GM23338 (cell line): ENCODE results near the gene CYP46A1. TPM values are rescaled to one million over a fixed set of nuclear protein-coding genes. Genes with fewer than 3 reads are reported as not detected.

Experiments
- ATAC-seq: fragments of 200-7000 bp; cut with Tn5 transposase; 3 replicates; pipeline ENCODE4 v1.9.1; 2020
- DNase-seq: peaks from one replicate; pipeline ENCODE4 v3.0.0-alpha.2; 2015; ENCODE audit warnings: low spot score
- H2AFZ ChIP-seq: fragments of 200-600 bp; sonication (generic); 2 replicates; pipeline ENCODE4 v1.8.0; 2016; ENCODE audit warnings: antibody characterized with exemption, mild to moderate bottlenecking, moderate library complexity
- H3F3A ChIP-seq: fragments of 200-600 bp; sonication (generic); replicated peaks from 2 replicates; pipeline ENCODE4 v1.8.0; 2017; ENCODE audit warnings: antibody characterized with exemption, mixed run types, low read depth
- H3K27ac ChIP-seq: fragments of 200-600 bp; sonication (generic); 2 replicates; pipeline ENCODE4 v1.6.1; 2016; ENCODE audit warnings: low read depth
- H3K27me3 ChIP-seq: fragments of 200-600 bp; sonication (generic); 2 replicates; pipeline ENCODE4 v1.8.0; 2016; ENCODE audit warnings: mild to moderate bottlenecking, mixed run types, moderate library complexity; ENCODE audit not compliant: insufficient read depth
- H3K36me3 ChIP-seq: fragments of 200-600 bp; sonication (generic); 2 replicates; pipeline ENCODE4 v1.8.0; 2016; ENCODE audit warnings: mild to moderate bottlenecking; ENCODE audit not compliant: insufficient read depth
- H3K4me1 ChIP-seq: fragments of 200-600 bp; sonication (generic); 2 replicates; pipeline ENCODE4 v1.8.0; 2016; ENCODE audit warnings: mild to moderate bottlenecking, moderate library complexity; ENCODE audit not compliant: insufficient read depth
- H3K4me2 ChIP-seq: fragments of 200-600 bp; sonication (generic); 2 replicates; pipeline ENCODE4 v1.7.1; 2017; ENCODE audit warnings: mixed run types
- H3K4me3 ChIP-seq: fragments of 200-600 bp; sonication (generic); 2 replicates; pipeline ENCODE4 v1.6.1; 2016; ENCODE audit warnings: mixed run types
- H3K79me2 ChIP-seq: fragments of 200-600 bp; sonication (generic); replicated peaks from 2 replicates; pipeline ENCODE4 v1.8.0; 2017; ENCODE audit warnings: mild to moderate bottlenecking; ENCODE audit not compliant: insufficient read depth
- H3K9me2 ChIP-seq: fragments of 200-600 bp; sonication (generic); 2 replicates; pipeline ENCODE4 v1.8.0; 2017; ENCODE audit not compliant: insufficient read depth
- H4K20me1 ChIP-seq: fragments of 200-600 bp; sonication (generic); replicated peaks from 2 replicates; pipeline ENCODE4 v1.8.0; 2017; ENCODE audit warnings: mild to moderate bottlenecking; ENCODE audit not compliant: insufficient read depth
- H3K27ac Mint-ChIP-seq: 2 replicates; pipeline ENCODE4 v1.8.0; 2020; ENCODE audit warnings: inconsistent platforms, mild to moderate bottlenecking, moderate library complexity, mixed read lengths
- H3K27me3 Mint-ChIP-seq: 3 replicates; pipeline ENCODE4 v1.8.0; 2022; ENCODE audit warnings: low read depth, mild to moderate bottlenecking, moderate library complexity, mixed read lengths, inconsistent platforms; ENCODE audit not compliant: insufficient read depth, poor library complexity
- H3K36me3 Mint-ChIP-seq: 3 replicates; pipeline ENCODE4 v1.8.0; 2021; ENCODE audit warnings: low read depth, mild to moderate bottlenecking, inconsistent platforms, moderate library complexity, mixed read lengths
- H3K4me1 Mint-ChIP-seq: 3 replicates; pipeline ENCODE4 v1.8.0; 2020; ENCODE audit warnings: mild to moderate bottlenecking, inconsistent platforms, mixed read lengths
- H3K4me3 Mint-ChIP-seq: 3 replicates; pipeline ENCODE4 v1.8.0; 2021; ENCODE audit warnings: moderate library complexity, mild to moderate bottlenecking, inconsistent platforms, mixed read lengths
- H3K9me3 Mint-ChIP-seq: 3 replicates; pipeline ENCODE4 v1.8.0; 2020; ENCODE audit warnings: moderate library complexity, mild to moderate bottlenecking, inconsistent platforms, mixed read lengths
- CREB1 ChIP-seq: fragments of 250-450 bp; sonication (Bioruptor Pico); IDR thresholded peaks from 2 replicates; pipeline ENCODE4 v1.5.0; 2020; ENCODE audit warnings: low read depth, mild to moderate bottlenecking, moderate library complexity
- CTCF ChIP-seq, 2 experiments: fragments of 200-600 bp in 1 of 2; sonication (generic) in 1 of 2; conservative IDR thresholded peaks; 2 replicates each; pipeline versions ENCODE4 v1.5.1 to v1.6.1; 2016 to 2017; ENCODE audit warnings: antibody characterized with exemption in 2 of 2, low read depth in 2 of 2, mild to moderate bottlenecking in 2 of 2, moderate library complexity in 1 of 2
- EZH2 ChIP-seq: fragments of 200-600 bp; sonication (generic); IDR thresholded peaks from one replicate; pipeline ENCODE4 v1.8.0; 2017; ENCODE audit warnings: antibody characterized with exemption, mild to moderate bottlenecking, low read depth; ENCODE audit not compliant: unreplicated experiment
- EZH2phosphoT487 ChIP-seq: fragments of 200-600 bp; sonication (generic); IDR thresholded peaks from one replicate; pipeline ENCODE4 v1.8.1; 2018; ENCODE audit warnings: antibody characterized with exemption; ENCODE audit not compliant: unreplicated experiment
- JUNB ChIP-seq: IDR thresholded peaks from one replicate; pipeline ENCODE4 v1.6.1; 2016; ENCODE audit warnings: antibody characterized with exemption; ENCODE audit not compliant: unreplicated experiment
- NANOG ChIP-seq: IDR thresholded peaks from 2 replicates; pipeline ENCODE4 v1.6.1; 2016; ENCODE audit warnings: antibody characterized with exemption, borderline replicate concordance
- POLR2AphosphoS5 ChIP-seq: IDR thresholded peaks from 2 replicates; pipeline ENCODE4 v1.6.1; 2016; ENCODE audit warnings: antibody characterized with exemption, low read depth
- REST ChIP-seq: IDR thresholded peaks from one replicate; pipeline ENCODE4 v1.6.1; 2018; ENCODE audit warnings: antibody characterized with exemption; ENCODE audit not compliant: unreplicated experiment
- STAT1 ChIP-seq: IDR thresholded peaks from one replicate; pipeline ENCODE4 v1.6.1; 2016; ENCODE audit warnings: antibody characterized with exemption; ENCODE audit not compliant: unreplicated experiment
- ZNF114 ChIP-seq: fragments of 250-450 bp; sonication (Bioruptor Pico); IDR thresholded peaks from 2 replicates; pipeline ENCODE4 v1.5.0; 2020; ENCODE audit warnings: mild to moderate bottlenecking, moderate library complexity
- ZNF331 ChIP-seq: fragments of 250-450 bp; sonication (Bioruptor Pico); IDR thresholded peaks from 2 replicates; pipeline ENCODE4 v1.5.0; 2020; ENCODE audit warnings: low read depth, mild to moderate bottlenecking, moderate library complexity
- polyA plus RNA-seq: library from polyadenylated mRNA; unstranded; fragments of >200 nt; fragmentation: Nextera tagmentation; extraction: Ambion mirVana; gene quantifications from 2 replicates; pipeline ENCODE4 v1.2.1, GENCODE V29; 2016
- total RNA-seq: library from RNA; depleted of rRNA; stranded (reverse); fragments of >200 nt; shearing (Covaris generic); gene quantifications from 2 replicates; pipeline ENCODE4 v1.2.3, GENCODE V29; 2014

CYP46A1 gene
- total and polyA plus RNA-seq, 2 experiments from 2014 or later: 0.59 to 0.66 TPM

GRCh38 chr14:99764222-99764706 lies 80.2 kb downstream of the CYP46A1 start:
- Histone ChIP-seq H3K4me2 (no peak overlapping the region), H3K27ac (no peak overlapping the region), H3K9me2 (no peaks in the 10 kb centered on the region), H3K36me3 (no peaks in the 10 kb centered on the region), H3K79me2 (no peaks in the 10 kb centered on the region), H3K27me3 (no peaks in the 10 kb centered on the region), H4K20me1 (no peaks in the 10 kb centered on the region), H3F3A (no peaks in the 10 kb centered on the region), H2AFZ (no peak overlapping the region), H3K4me3 (no peak overlapping the region), H3K4me1 (no peaks in the 10 kb centered on the region; the same call in 1 of the 2 replicates)
- peaks cover 11% of the 10 kb centered on the region for H3K27me3 Mint-ChIP-seq
- H3K36me3 Mint-ChIP-seq: no peaks in the 10 kb centered on the region
- no peak for ATAC-seq
- TF ChIP-seq NANOG: no peak
- TF ChIP-seq EZH2: no peak
- TF ChIP-seq STAT1: no peak
- TF ChIP-seq POLR2AphosphoS5: no peak
- TF ChIP-seq ZNF331 (CRISPR knock-in tag): no peak
- no peak for TF ChIP-seq ZNF114 (CRISPR knock-in tag)
- no peak for TF ChIP-seq CREB1 (CRISPR knock-in tag)
- no peak for TF ChIP-seq EZH2phosphoT487
- TF ChIP-seq CTCF (conservative IDR thresholded peaks at IDR 0.05; ENCODE audit: low read depth in 2 of 2): no peak
- no peak for TF ChIP-seq REST
- no peak for TF ChIP-seq JUNB
- H3K27ac Mint-ChIP-seq: no peak overlapping the region
- no peak overlapping the region for H3K4me3 Mint-ChIP-seq
- H3K9me3 Mint-ChIP-seq: no peaks in the 10 kb centered on the region
- no peak for DNase-seq
- peaks cover 22% of the 10 kb centered on the region for H3K4me1 Mint-ChIP-seq

GRCh38 chr14:99768381-99768780 lies 84.3 kb downstream of the CYP46A1 start:
- Histone ChIP-seq H3K4me2 (no peak overlapping the region), H3F3A (no peaks in the 10 kb centered on the region), H3K27me3 (no peaks in the 10 kb centered on the region), H3K4me1 (peaks cover 11% of the 10 kb centered on the region), H3K9me2 (no peaks in the 10 kb centered on the region), H3K79me2 (no peaks in the 10 kb centered on the region), H2AFZ (no peak overlapping the region; the same call in 1 of the 2 replicates), H4K20me1 (no peaks in the 10 kb centered on the region), H3K27ac (no peak overlapping the region), H3K4me3 (no peak overlapping the region), H3K36me3 (no peaks in the 10 kb centered on the region)
- Mint-ChIP-seq H3K27ac (no peak overlapping the region), H3K4me1 (peaks cover 20% of the 10 kb centered on the region), H3K9me3 (no peaks in the 10 kb centered on the region), H3K36me3 (no peaks in the 10 kb centered on the region), H3K27me3 (peaks cover 14% of the 10 kb centered on the region), H3K4me3 (no peak overlapping the region)
- ATAC-seq: peak; percentile 46; the same call in 2 of the 3 replicates
- DNase-seq: no peak
- TF ChIP-seq CTCF (conservative IDR thresholded peaks at IDR 0.05; ENCODE audit: low read depth in 2 of 2): no peak
